Measurements from ENCODE around the gene PPFIA1. TPM values are rescaled to one million over a fixed set of nuclear protein-coding genes. Genes with fewer than 3 reads are reported as not detected.
"Not testable (repeated sequence)": the region's sequence is repeated elsewhere in the genome, so short reads cannot be mapped to it uniquely, and the experiment has no call there.

The PPFIA1 gene
- total RNA-seq, 6 experiments from 2014 or later: 21.1 to 27.0 (median 22.7) TPM

DNA sequence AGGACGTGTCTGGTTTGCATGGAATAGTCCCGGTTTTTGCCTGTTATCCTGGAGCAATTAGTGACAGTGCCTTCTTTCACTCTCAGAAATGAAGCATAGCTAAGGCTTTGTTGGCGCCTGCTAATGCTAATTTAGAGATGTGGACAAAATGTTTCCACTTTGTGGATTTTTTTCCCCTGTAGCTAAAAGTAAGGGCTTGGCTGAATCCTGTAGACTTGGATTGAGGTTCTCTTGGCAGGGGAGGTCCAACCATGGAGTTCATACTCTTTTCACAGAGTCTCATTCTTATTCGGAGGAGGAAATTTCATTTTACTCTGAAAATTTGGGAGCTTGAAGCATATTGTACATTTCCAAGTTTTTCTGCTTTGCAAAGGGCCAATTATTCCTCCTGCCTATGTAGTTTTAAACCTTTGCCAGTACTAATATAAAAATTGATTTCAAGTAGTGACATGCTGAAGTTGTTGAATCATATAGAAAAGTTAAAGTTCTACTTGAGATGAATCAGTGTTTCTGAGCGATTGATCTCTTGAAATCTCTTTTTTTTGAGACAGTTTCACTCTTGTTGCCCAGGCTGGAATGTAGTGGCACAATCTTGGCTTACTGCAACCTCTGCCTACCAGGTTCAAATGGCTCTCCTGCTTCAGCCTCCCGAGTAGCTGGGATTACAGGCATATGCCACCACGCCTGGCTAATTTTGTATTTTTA lies 20.0 kb downstream of the PPFIA1 start:
- no peaks in the 10 kb centered on the region for H3K9me3 ChIP-seq
- no peak overlapping the region for H3K4me3 ChIP-seq
- WGBS (ENCODE audit: insufficient coverage, low coverage, low lambda C conversion rate, missing lambda C conversion rate): 89% methylated on average over 6 of the region's 7 CpGs
- peaks cover 0 to 5% (median 0%) of the 10 kb centered on the region in 4 donors for H3K4me1 ChIP-seq
- no peak for DNase-seq
- intact Hi-C loops (cut with DNase I): no loop called here
- ATAC-seq: no peak
- H3K27me3 ChIP-seq: no peaks in the 10 kb centered on the region
- H3K36me3 ChIP-seq: peaks cover 0 to 7% (median 2%) of the 10 kb centered on the region in 4 donors
- TF ChIP-seq POLR2A (IDR thresholded peaks at IDR 0.05): no peak
- TF ChIP-seq, protein P1, sequence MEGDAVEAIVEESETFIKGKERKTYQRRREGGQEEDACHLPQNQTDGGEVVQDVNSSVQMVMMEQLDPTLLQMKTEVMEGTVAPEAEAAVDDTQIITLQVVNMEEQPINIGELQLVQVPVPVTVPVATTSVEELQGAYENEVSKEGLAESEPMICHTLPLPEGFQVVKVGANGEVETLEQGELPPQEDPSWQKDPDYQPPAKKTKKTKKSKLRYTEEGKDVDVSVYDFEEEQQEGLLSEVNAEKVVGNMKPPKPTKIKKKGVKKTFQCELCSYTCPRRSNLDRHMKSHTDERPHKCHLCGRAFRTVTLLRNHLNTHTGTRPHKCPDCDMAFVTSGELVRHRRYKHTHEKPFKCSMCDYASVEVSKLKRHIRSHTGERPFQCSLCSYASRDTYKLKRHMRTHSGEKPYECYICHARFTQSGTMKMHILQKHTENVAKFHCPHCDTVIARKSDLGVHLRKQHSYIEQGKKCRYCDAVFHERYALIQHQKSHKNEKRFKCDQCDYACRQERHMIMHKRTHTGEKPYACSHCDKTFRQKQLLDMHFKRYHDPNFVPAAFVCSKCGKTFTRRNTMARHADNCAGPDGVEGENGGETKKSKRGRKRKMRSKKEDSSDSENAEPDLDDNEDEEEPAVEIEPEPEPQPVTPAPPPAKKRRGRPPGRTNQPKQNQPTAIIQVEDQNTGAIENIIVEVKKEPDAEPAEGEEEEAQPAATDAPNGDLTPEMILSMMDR (IDR thresholded peaks at IDR 0.05): no peak
- no peak overlapping the region for H3K27ac ChIP-seq

DNA sequence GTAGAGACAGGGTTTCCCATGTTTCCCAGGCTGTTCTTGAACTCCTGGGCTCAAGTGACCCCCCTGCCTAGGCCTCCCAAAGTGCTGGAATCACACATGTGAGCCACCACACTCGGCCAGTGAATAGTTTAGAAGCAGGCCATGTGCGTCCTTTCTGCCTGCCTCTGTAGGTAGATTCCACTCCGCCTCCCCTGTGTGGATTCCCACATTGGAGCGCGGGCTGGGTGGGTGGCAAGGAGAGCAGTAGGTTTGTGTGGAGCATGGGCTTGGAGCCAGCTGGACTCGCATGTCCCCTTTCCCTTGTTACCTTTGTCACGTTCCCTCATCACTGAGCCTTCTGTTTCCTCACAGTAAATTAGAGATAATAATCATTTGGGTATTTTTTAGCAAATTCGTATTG lies 21.7 kb downstream of the PPFIA1 start:
- ATAC-seq (no peak), DNase-seq (no peak)
- intact Hi-C loops (cut with DNase I): no loop called here
- H3K27me3 ChIP-seq: no peaks in the 10 kb centered on the region
- peaks cover 0 to 2% (median under 1%) of the 10 kb centered on the region in 4 donors for H3K36me3 ChIP-seq
- H3K4me1 ChIP-seq: peaks cover 0 to 5% (median 0%) of the 10 kb centered on the region in 4 donors
- no peak for TF ChIP-seq POLR2A (IDR thresholded peaks at IDR 0.05)
- TF ChIP-seq, protein P1 (IDR thresholded peaks at IDR 0.05): no peak
- 93% methylated on average over 6 of the region's 8 CpGs for WGBS (ENCODE audit: insufficient coverage, low coverage, low lambda C conversion rate, missing lambda C conversion rate)
- H3K27ac ChIP-seq: no peak overlapping the region
- no peak overlapping the region for H3K4me3 ChIP-seq
- no peaks in the 10 kb centered on the region for H3K9me3 ChIP-seq

DNA sequence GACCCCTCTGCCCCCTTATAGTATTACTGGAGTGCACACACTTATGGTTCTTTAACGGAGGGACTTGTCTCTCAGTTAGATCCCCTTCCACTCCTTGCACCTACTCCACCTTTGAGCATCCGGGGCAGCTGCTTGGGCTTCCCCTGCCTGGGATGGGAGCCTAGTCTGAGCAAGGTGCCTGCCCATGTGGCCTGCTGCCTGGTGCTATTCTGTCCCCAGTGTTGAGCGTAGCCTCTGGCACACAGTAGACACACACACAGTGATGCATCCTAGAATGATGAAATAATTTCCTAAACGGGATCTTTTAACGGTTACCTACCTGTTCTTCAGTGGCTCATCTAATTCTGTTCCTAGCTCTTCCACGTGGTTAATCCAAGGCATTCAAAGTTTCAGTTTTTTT lies 22.4 kb downstream of the PPFIA1 start:
- Histone ChIP-seq H3K4me3 (no peak overlapping the region), H3K27ac (no peak overlapping the region), H3K4me1 (peaks cover 0 to 5% (median 0%) of the 10 kb centered on the region in 4 donors), H3K36me3 (peaks cover 0 to 2% (median 0%) of the 10 kb centered on the region in 4 donors), H3K27me3 (no peaks in the 10 kb centered on the region), H3K9me3 (no peaks in the 10 kb centered on the region)
- no peak for TF ChIP-seq POLR2A (IDR thresholded peaks at IDR 0.05)
- TF ChIP-seq, protein P1 (IDR thresholded peaks at IDR 0.05): no peak
- intact Hi-C loops (cut with DNase I): no loop called here
- WGBS (ENCODE audit: insufficient coverage, low coverage, low lambda C conversion rate, missing lambda C conversion rate): 69% methylated on average over 4 of the region's 6 CpGs
- DNase-seq: peak in 2 of 3 donors; percentile 44 to 66
- ATAC-seq: peak; percentile 22 to 95 (median 84)

DNA sequence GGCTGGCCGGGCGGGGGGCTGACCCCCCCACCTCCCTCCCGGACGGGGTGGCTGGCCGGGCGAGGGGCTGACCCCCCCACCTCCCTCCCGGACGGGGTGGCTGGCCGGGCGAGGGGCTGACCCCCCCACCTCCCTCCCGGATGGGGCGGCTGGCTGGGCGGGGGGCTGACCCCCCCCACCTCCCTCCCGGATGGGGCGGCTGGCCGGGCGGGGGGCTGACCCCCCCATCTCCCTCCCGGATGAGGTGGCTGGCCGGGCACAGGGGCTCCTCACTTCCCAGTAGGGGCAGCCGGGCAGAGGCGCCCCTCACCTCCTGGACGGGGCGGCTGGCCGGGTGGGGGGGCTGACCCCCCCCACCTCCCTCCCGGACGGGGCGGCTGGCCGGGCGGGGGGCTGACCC lies 24.7 kb downstream of the PPFIA1 start:
- no CpG with 5 or more reads among the region's 29 CpGs for WGBS (ENCODE audit: insufficient coverage, low coverage, low lambda C conversion rate, missing lambda C conversion rate)
- H3K4me3 ChIP-seq; H3K27me3 ChIP-seq; H3K36me3 ChIP-seq; intact Hi-C loops (cut with DNase I); ATAC-seq; DNase-seq; H3K9me3 ChIP-seq; H3K4me1 ChIP-seq; H3K27ac ChIP-seq: not testable (repeated sequence)

DNA sequence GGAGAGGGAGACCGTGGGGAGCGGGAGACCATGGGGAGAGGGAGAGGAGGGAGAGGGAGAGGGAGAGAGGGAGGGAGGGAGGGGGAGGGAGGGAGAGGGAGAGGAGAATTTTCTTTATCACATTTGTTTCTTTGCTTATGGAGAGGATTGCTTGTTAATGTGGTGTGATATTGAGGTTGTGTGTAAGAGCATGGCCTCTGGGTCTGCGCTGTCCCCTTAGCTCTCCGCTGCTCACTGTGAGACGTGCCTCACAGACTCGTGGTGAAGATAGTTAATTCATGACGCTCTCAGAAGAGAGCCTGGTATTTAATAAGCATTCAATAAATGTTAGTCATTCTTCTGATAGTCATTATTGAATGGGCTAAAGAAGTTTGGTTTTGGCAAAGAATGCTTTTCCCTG lies 26.2 kb downstream of the PPFIA1 start:
- WGBS (ENCODE audit: insufficient coverage, low coverage, low lambda C conversion rate, missing lambda C conversion rate): 93% methylated on average over 7 of the region's 7 CpGs
- TF ChIP-seq, protein P1 (IDR thresholded peaks at IDR 0.05): no peak
- TF ChIP-seq POLR2A (IDR thresholded peaks at IDR 0.05): no peak
- Histone ChIP-seq H3K4me1 (peaks cover 0 to 5% (median 0%) of the 10 kb centered on the region in 4 donors), H3K9me3 (no peaks in the 10 kb centered on the region), H3K36me3 (peaks cover 0 to 2% (median 0%) of the 10 kb centered on the region in 4 donors), H3K4me3 (no peak overlapping the region), H3K27me3 (no peaks in the 10 kb centered on the region), H3K27ac (no peak overlapping the region)
- DNase-seq: no peak
- intact Hi-C loops (cut with DNase I): no loop called here
- no peak for ATAC-seq

Data from right lobe of liver (tissue), 6 donors.